MCF 10A (cell line): Measurements from ENCODE around the gene ADAM15. TPM values are rescaled to one million over a fixed set of nuclear protein-coding genes. Genes with fewer than 3 reads are reported as not detected.

Source experiments
- BruUV-seq: library from RNA; stranded (reverse); fragments of 400-500 nt; replicated peaks from 2 replicates; lab custom pipeline; 2021; lab: Mats Ljungman, UMichigan
- CTCF ChIA-PET: fragments of 300-600 bp; sonication (Branson Sonifier 250); formaldehyde crosslinking; extraction: SDS; loops from one replicate; lab custom pipeline; 2021; ENCODE audit warnings: antibody characterized with exemption, inconsistent platforms; lab: Yijun Ruan, JAX
- POLR2A ChIA-PET: fragments of 300-600, 350-650 bp; sonication (Branson Sonifier 250); formaldehyde crosslinking; extraction: SDS; loops from one replicate; lab custom pipeline; 2020; ENCODE audit warnings: antibody characterized with exemption, inconsistent platforms; lab: Yijun Ruan, JAX
- DNase-seq: peaks from one replicate; pipeline ENCODE4 v3.0.0-alpha.2; 2018; ENCODE audit not compliant: unreplicated experiment
- H3K27ac Mint-ChIP-seq: one replicate; pipeline ENCODE4 v1.8.0; 2022; ENCODE audit warnings: mild to moderate bottlenecking, low read depth, mixed read lengths; ENCODE audit not compliant: unreplicated experiment
- H3K27me3 Mint-ChIP-seq: one replicate; pipeline ENCODE4 v1.8.0; 2022; ENCODE audit warnings: mixed read lengths; ENCODE audit not compliant: insufficient read depth, unreplicated experiment
- H3K36me3 Mint-ChIP-seq: one replicate; pipeline ENCODE4 v1.8.0; 2022; ENCODE audit warnings: mild to moderate bottlenecking, moderate library complexity, mixed read lengths; ENCODE audit not compliant: insufficient read depth, unreplicated experiment
- H3K4me1 Mint-ChIP-seq: one replicate; pipeline ENCODE4 v1.8.0; 2022; ENCODE audit warnings: mixed read lengths; ENCODE audit not compliant: insufficient read depth, unreplicated experiment
- H3K4me3 Mint-ChIP-seq: one replicate; pipeline ENCODE4 v1.8.0; 2022; ENCODE audit warnings: mild to moderate bottlenecking, moderate library complexity, mixed read lengths; ENCODE audit not compliant: unreplicated experiment
- H3K9me3 Mint-ChIP-seq: one replicate; pipeline ENCODE4 v1.8.0; 2022; ENCODE audit warnings: mixed read lengths; ENCODE audit not compliant: unreplicated experiment
- intact Hi-C: fragments of 100-400 bp; cut with micrococcal nuclease; formaldehyde crosslinking; loops from 2 replicates; pipeline ENCODE4 v1.14.1; 2022
- total RNA-seq: library from RNA; stranded (reverse); gene quantifications from 2 replicates; pipeline ENCODE4 v1.2.3, GENCODE V29; 2022
- TF ChIP-seq, protein P1 (sequence below): fragments of 200-600 bp; IDR thresholded peaks from one replicate; pipeline ENCODE4 v1.8.0; 2022; ENCODE audit warnings: antibody characterized with exemption, mild to moderate bottlenecking; ENCODE audit not compliant: unreplicated experiment

The ADAM15 gene
- total RNA-seq, 1 experiment from 2014 or later, result 385 TPM

DNA sequence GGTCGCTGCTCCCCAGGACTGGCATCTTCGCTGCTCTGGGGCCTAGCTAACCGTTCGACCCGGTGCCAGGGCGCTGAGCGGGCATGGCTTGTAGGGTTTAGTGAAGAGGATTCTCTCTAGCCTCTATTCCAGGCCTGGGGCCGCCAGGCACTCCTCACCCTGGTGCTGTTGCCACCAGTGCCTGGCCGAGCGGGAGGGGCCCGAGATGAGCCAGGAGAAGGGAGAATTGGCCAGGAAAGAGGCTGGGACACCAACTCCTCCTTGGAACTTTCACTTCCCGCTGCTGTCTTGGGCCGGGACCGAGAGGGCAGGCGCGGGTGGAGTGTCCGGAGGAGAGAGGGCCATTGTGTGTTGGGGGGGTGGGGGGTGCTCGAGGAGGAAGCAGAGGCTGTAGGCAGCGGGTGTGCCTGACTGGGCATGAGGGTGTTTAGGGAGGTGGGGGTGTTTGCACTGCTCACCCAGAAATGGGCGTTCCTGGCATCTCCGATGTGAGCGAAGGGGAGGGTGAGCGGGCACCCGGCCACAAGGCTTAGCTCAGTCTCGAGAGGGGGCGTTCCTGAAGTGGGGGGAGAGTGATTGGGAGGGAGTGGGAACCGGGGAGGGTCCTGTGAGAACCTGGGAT lies 772 bp downstream of the ADAM15 start:
- CTCF ChIA-PET, result interaction anchor here (0.6 to 23.3 kb wide), 28 partner anchors 8 to 1568 kb away, joined by 3 to 390 read pairs (median 6); partner anchors contain the start of genes EFNA3, EFNA4, KRTCAP2 and LENEP
- H3K4me3 Mint-ChIP-seq, result peak overlapping the region; percentile 90
- peak overlapping the region; percentile 72 for H3K27ac Mint-ChIP-seq
- intact Hi-C loops, result loop anchor here (1.0 to 5.0 kb wide), 6 partner anchors 9 to 495 kb away; partner anchors contain the start of genes UBE2Q1 and ZBTB7B
- DNase-seq, result peak; percentile 57
- POLR2A ChIA-PET, result interaction anchor here (0.6 to 8.7 kb wide), 27 partner anchors 10 to 654 kb away, joined by 3 to 156 read pairs (median 10); partner anchors contain the start of genes CKS1B, EFNA3, EFNA4 and FLAD1
- peaks cover 35% of the 10 kb centered on the region for H3K36me3 Mint-ChIP-seq
- TF ChIP-seq, protein P1, sequence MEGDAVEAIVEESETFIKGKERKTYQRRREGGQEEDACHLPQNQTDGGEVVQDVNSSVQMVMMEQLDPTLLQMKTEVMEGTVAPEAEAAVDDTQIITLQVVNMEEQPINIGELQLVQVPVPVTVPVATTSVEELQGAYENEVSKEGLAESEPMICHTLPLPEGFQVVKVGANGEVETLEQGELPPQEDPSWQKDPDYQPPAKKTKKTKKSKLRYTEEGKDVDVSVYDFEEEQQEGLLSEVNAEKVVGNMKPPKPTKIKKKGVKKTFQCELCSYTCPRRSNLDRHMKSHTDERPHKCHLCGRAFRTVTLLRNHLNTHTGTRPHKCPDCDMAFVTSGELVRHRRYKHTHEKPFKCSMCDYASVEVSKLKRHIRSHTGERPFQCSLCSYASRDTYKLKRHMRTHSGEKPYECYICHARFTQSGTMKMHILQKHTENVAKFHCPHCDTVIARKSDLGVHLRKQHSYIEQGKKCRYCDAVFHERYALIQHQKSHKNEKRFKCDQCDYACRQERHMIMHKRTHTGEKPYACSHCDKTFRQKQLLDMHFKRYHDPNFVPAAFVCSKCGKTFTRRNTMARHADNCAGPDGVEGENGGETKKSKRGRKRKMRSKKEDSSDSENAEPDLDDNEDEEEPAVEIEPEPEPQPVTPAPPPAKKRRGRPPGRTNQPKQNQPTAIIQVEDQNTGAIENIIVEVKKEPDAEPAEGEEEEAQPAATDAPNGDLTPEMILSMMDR, result no peak
- peaks cover 32% of the 10 kb centered on the region for H3K4me1 Mint-ChIP-seq
- no peaks in the 10 kb centered on the region for H3K9me3 Mint-ChIP-seq
- H3K27me3 Mint-ChIP-seq, result no peaks in the 10 kb centered on the region
- BruUV-seq, result no TSS peak

DNA sequence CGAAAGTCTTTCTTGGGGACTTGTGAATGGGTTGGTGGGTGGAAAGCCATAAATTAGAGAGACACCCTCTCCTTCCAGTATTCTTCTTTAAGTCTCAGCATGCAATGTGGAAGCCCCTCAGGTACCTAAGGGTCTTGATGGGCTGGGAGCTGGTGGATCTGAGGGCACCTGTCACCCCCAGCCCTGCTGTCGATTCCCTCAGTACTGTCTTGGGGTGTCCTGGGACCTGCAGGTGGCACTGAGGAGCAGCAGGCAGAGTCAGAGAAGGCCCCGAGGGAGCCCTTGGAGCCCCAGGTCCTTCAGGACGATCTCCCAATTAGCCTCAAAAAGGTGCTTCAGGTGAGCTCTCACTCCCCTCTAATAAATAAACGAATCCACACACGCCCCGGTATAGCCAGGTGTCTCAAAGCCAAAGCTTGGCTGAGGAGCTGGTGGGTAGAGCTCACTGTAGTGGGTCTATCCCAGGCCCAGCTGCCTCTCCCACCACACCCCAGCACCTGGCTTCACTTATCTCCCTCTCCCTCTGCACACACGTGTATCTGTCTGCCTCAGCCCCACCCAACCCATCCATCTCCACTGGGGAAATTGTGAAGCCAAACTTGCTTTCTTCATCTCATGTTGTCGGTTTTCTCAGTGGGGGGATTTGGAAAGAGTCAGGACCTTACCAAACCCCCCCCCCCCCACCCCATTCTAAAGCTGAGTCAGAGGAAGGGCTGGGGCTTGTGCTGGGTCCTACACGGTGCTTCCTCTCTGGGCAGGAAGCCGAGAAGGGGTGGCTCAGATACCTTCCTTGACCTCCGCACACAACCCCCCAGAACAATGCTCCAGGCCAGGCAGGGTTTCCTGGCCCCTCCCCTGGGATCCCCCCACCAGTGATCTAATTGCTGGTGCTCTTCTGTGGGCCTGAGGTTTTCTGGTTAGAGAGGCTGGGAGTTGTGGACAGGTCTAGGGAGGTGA lies 1.6 kb downstream of the ADAM15 start:
- DNase-seq, result peak; percentile 68
- POLR2A ChIA-PET, result interaction anchor here (0.6 to 8.7 kb wide), 24 partner anchors 9 to 474 kb away, joined by 3 to 156 read pairs (median 10); partner anchors contain the start of genes CKS1B, EFNA3, EFNA4 and FLAD1
- peaks cover 44% of the 10 kb centered on the region for H3K36me3 Mint-ChIP-seq

DNA sequence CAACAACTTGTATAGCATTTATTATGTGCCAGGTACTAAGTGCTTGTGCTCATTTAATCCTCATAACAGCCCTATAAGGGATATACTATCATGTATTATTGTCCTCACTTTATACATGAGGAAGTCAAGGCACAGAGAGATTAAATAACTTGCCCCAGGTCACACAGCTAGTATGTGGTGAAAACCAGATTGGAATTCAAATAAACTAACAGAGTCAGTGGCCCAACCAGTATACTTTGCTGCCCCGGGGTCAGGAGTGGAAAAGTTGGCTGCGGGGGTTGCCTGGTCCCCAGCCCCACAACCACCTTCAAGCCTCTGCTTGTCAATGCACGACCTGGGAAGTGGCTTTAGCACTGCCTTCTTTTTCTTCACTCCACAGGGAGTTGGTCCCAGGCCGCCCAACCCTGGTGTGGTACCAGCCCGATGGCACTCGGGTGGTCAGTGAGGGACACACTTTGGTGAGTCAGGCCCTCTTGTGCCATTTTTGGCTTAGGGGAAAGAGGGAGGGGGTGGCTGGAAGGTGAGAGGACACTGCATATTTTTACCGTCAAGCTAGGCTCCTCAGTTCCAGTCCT lies 2.5 kb downstream of the ADAM15 start:
- intact Hi-C loops, result loop anchor here (5.0 kb wide), 1 partner anchor 496 kb away; the partner anchor contains the start of gene UBE2Q1
- no TSS peak for BruUV-seq
- H3K9me3 Mint-ChIP-seq, result no peaks in the 10 kb centered on the region
- TF ChIP-seq, protein P1, result no peak
- DNase-seq, result no peak
- ChIA-PET CTCF (interaction anchor here (0.6 to 23.3 kb wide), 22 partner anchors 8 to 460 kb away, joined by 3 to 390 read pairs (median 6); partner anchors contain the start of genes EFNA4, KRTCAP2, LENEP and PYGO2), POLR2A (interaction anchor here (1.0 to 8.7 kb wide), 11 partner anchors 8 to 117 kb away, joined by 3 to 156 read pairs (median 18); partner anchors contain the start of genes CKS1B, EFNA3, EFNA4 and PBXIP1)
- no peaks in the 10 kb centered on the region for H3K27me3 Mint-ChIP-seq
- no peak overlapping the region for H3K27ac Mint-ChIP-seq
- H3K4me3 Mint-ChIP-seq, result peak overlapping the region; percentile 90
- peaks cover 32% of the 10 kb centered on the region for H3K4me1 Mint-ChIP-seq
- H3K36me3 Mint-ChIP-seq, result peaks cover 53% of the 10 kb centered on the region

More for the DNA sequence above, 1.6 kb downstream of the ADAM15 start:
- Mint-ChIP-seq H3K4me1 (peaks cover 32% of the 10 kb centered on the region), H3K4me3 (peak overlapping the region; percentile 90), H3K27ac (peak overlapping the region; percentile 72), H3K9me3 (no peaks in the 10 kb centered on the region), H3K27me3 (no peaks in the 10 kb centered on the region)
- BruUV-seq, result no TSS peak
- TF ChIP-seq, protein P1, result peak; percentile 68
- CTCF ChIA-PET, result interaction anchor here (0.6 to 23.3 kb wide), 34 partner anchors 7 to 1569 kb away, joined by 3 to 390 read pairs (median 5); partner anchors contain the start of genes EFNA3, EFNA4, KRTCAP2 and LENEP
- intact Hi-C loops, result loop anchor here (1.0 to 5.0 kb wide), 4 partner anchors 9 to 495 kb away; partner anchors contain the start of genes UBE2Q1 and ZBTB7B
